ENCODE data around the gene IRAK1BP1. TPM values are rescaled to one million over a fixed set of nuclear protein-coding genes. Genes with fewer than 3 reads are reported as not detected.

IRAK1BP1 gene
- total RNA-seq, 1 donor from 2014 or later, result 2.6 TPM

GRCh38 chr6:78896227-78896626 is 28.9 kb downstream of the IRAK1BP1 start:
- H3K4me3 ChIP-seq (ENCODE audit: low read depth, low read length), result no peak overlapping the region
- H3K27me3 ChIP-seq (ENCODE audit: control insufficient read depth, insufficient read depth, low read length), result no peaks in the 10 kb centered on the region
- DNase-seq (ENCODE audit: low read depth), result no peak
- no peak for TF ChIP-seq CTCF (IDR thresholded peaks at IDR 0.05; ENCODE audit: insufficient read depth, low read length, severe bottlenecking)
- no peaks in the 10 kb centered on the region for H3K36me3 ChIP-seq (ENCODE audit: control insufficient read depth, insufficient read depth, low read length)
- no peak for FAIRE-seq

GRCh38 chr6:78908621-78909020 is 41.3 kb downstream of the IRAK1BP1 start:
- DNase-seq (ENCODE audit: low read depth) (peak; percentile 80), FAIRE-seq (no peak)
- no peak overlapping the region for H3K4me3 ChIP-seq (ENCODE audit: low read depth, low read length)
- no peak for TF ChIP-seq CTCF (IDR thresholded peaks at IDR 0.05; ENCODE audit: insufficient read depth, low read length, severe bottlenecking)
- H3K36me3 ChIP-seq (ENCODE audit: control insufficient read depth, insufficient read depth, low read length), result no peaks in the 10 kb centered on the region
- H3K27me3 ChIP-seq (ENCODE audit: control insufficient read depth, insufficient read depth, low read length), result no peaks in the 10 kb centered on the region

GRCh38 chr6:78909391-78909790 is 42.0 kb downstream of the IRAK1BP1 start:
- no peak overlapping the region for H3K4me3 ChIP-seq (ENCODE audit: low read depth, low read length)
- DNase-seq (ENCODE audit: low read depth), result peak; percentile 76
- H3K27me3 ChIP-seq (ENCODE audit: control insufficient read depth, insufficient read depth, low read length), result no peaks in the 10 kb centered on the region
- FAIRE-seq, result no peak
- H3K36me3 ChIP-seq (ENCODE audit: control insufficient read depth, insufficient read depth, low read length), result no peaks in the 10 kb centered on the region
- no peak for TF ChIP-seq CTCF (IDR thresholded peaks at IDR 0.05; ENCODE audit: insufficient read depth, low read length, severe bottlenecking)

- no peak for DNase-seq (ENCODE audit: low read depth)
- TF ChIP-seq CTCF (IDR thresholded peaks at IDR 0.05; ENCODE audit: insufficient read depth, low read length, severe bottlenecking), result no peak
- no peak overlapping the region for H3K4me3 ChIP-seq (ENCODE audit: low read depth, low read length)
Measured at GRCh38 chr6:78910010-78910409, 42.7 kb downstream of the IRAK1BP1 start.

GRCh38 chr6:78910591-78911171 is 43.3 kb downstream of the IRAK1BP1 start:
- no peak for TF ChIP-seq CTCF (IDR thresholded peaks at IDR 0.05; ENCODE audit: insufficient read depth, low read length, severe bottlenecking)
- FAIRE-seq (no peak), DNase-seq (ENCODE audit: low read depth) (peak; percentile 21)
- Histone ChIP-seq H3K27me3 (ENCODE audit: control insufficient read depth, insufficient read depth, low read length) (no peaks in the 10 kb centered on the region), H3K4me3 (ENCODE audit: low read depth, low read length) (peak overlapping the region; percentile 46), H3K36me3 (ENCODE audit: control insufficient read depth, insufficient read depth, low read length) (no peaks in the 10 kb centered on the region)

More at GRCh38 chr6:78910010-78910409, 42.7 kb downstream of the IRAK1BP1 start:
- FAIRE-seq, result no peak
- no peaks in the 10 kb centered on the region for H3K36me3 ChIP-seq (ENCODE audit: control insufficient read depth, insufficient read depth, low read length)
- no peaks in the 10 kb centered on the region for H3K27me3 ChIP-seq (ENCODE audit: control insufficient read depth, insufficient read depth, low read length)
